Panc1 (cell line): ENCODE results near the gene PCMT1. TPM values are rescaled to one million over a fixed set of nuclear protein-coding genes. Genes with fewer than 3 reads are reported as not detected.
"Not testable (repeated sequence)": the region's sequence is repeated elsewhere in the genome, so short reads cannot be mapped to it uniquely, and the experiment has no call there.

Experiments used
- ATAC-seq: fragments of 200-7000 bp; cut with Tn5 transposase; 2 replicates; pipeline ENCODE4 v1.9.1; 2020; ENCODE audit warnings: mild to moderate bottlenecking, moderate library complexity
- BruUV-seq: library from RNA; stranded (reverse); fragments of 400-500 nt; replicated peaks from 2 replicates; lab custom pipeline; 2021; lab: Mats Ljungman, UMichigan
- CTCF ChIA-PET: fragments of 300-600 bp; sonication (Branson Sonifier 250); formaldehyde crosslinking; loops from one replicate; lab custom pipeline; 2022; ENCODE audit warnings: antibody characterized with exemption; lab: Charles Lee
- POLR2A ChIA-PET: fragments of 300-600 bp; sonication (Branson Sonifier 250); formaldehyde crosslinking; loops from one replicate; lab custom pipeline; 2022; ENCODE audit warnings: antibody characterized with exemption; lab: Charles Lee
- DNase-seq: peaks from one replicate; pipeline ENCODE4 v3.0.0-alpha.2; 2010; ENCODE audit warnings: low read depth, low spot score
- H3K27ac ChIP-seq: 2 replicates; pipeline ENCODE4 v1.5.1; 2011; ENCODE audit warnings: mild to moderate bottlenecking, low read length, inconsistent platforms
- H3K27me3 ChIP-seq: fragments of 200-500 bp; sonication (Bioruptor generic); 2 replicates; pipeline ENCODE4 v1.6.0; 2014; ENCODE audit warnings: low read length, inconsistent platforms; ENCODE audit not compliant: control insufficient read depth, insufficient read depth
- H3K36me3 ChIP-seq: fragments of 200-500 bp; sonication (Bioruptor generic); 2 replicates; pipeline ENCODE4 v1.5.1; 2014; ENCODE audit warnings: inconsistent platforms, mild to moderate bottlenecking, low read length, moderate library complexity; ENCODE audit not compliant: control insufficient read depth, insufficient read depth
- H3K4me1 ChIP-seq: 2 replicates; pipeline ENCODE4 v1.5.1; 2011; ENCODE audit warnings: inconsistent platforms, mild to moderate bottlenecking, low read length, moderate library complexity; ENCODE audit not compliant: control insufficient read depth, insufficient read depth
- H3K4me3 ChIP-seq, 2 experiments: 2 replicates each; pipeline ENCODE4 v1.5.1; 2011 to 2012; ENCODE audit warnings: low read depth in 2 of 2, low read length in 2 of 2, mild to moderate bottlenecking in 2 of 2, inconsistent platforms in 1 of 2, moderate library complexity in 1 of 2
- H3K9me3 ChIP-seq: fragments of 200-500 bp; sonication (Bioruptor generic); 2 replicates; pipeline ENCODE4 v1.5.1; 2014; ENCODE audit warnings: low read depth, mild to moderate bottlenecking, inconsistent platforms, low read length, moderate library complexity; ENCODE audit not compliant: control insufficient read depth, insufficient read depth
- POLR2AphosphoS5 ChIP-seq: IDR thresholded peaks from 2 replicates; pipeline ENCODE4 v1.6.1; 2012; ENCODE audit warnings: mild to moderate bottlenecking, low read depth, low read length, moderate library complexity
- SIN3A ChIP-seq: IDR thresholded peaks from 2 replicates; pipeline ENCODE4 v1.6.1; 2012; ENCODE audit warnings: low read depth, mild to moderate bottlenecking, low read length, moderate library complexity, borderline replicate concordance; ENCODE audit not compliant: insufficient read depth
- TCF7L2 ChIP-seq: IDR thresholded peaks from 2 replicates; pipeline ENCODE4 v1.6.1; 2011; ENCODE audit warnings: mild to moderate bottlenecking, low read depth, low read length, inconsistent platforms
- in situ Hi-C: cut with HindIII; loops from 2 replicates; pipeline ENCODE4 v1.10.0; 2016; ENCODE audit warnings: low sequenced_read_pairs, low pct_unique_long_range_greater_than_20kb
- intact Hi-C: fragments of 100-400 bp; cut with micrococcal nuclease; formaldehyde crosslinking; loops from one replicate; pipeline ENCODE4 v1.10.0; 2022; ENCODE audit not compliant: unreplicated experiment
- total RNA-seq: library from RNA; stranded (reverse); gene quantifications from one replicate; pipeline ENCODE4 v1.2.1, GENCODE V29; 2021; ENCODE audit not compliant: unreplicated experiment
- TF ChIP-seq, protein P1 (sequence below): fragments of 450-650 bp; IDR thresholded peaks from 2 replicates; pipeline ENCODE4 v1.5.1; 2017; ENCODE audit warnings: mild to moderate bottlenecking
- TF ChIP-seq, protein P2 (sequence below), 2 experiments: IDR thresholded peaks; 2 replicates each; pipeline ENCODE4 v1.6.1; 2011 to 2012; ENCODE audit warnings: low read depth in 2 of 2, control low read depth in 1 of 2, low read length in 1 of 2, mild to moderate bottlenecking in 1 of 2, moderate library complexity in 1 of 2; ENCODE audit not compliant: insufficient read depth in 1 of 2

Gene PCMT1
- total RNA-seq, 1 experiment from 2014 or later = 118 TPM

DNA sequence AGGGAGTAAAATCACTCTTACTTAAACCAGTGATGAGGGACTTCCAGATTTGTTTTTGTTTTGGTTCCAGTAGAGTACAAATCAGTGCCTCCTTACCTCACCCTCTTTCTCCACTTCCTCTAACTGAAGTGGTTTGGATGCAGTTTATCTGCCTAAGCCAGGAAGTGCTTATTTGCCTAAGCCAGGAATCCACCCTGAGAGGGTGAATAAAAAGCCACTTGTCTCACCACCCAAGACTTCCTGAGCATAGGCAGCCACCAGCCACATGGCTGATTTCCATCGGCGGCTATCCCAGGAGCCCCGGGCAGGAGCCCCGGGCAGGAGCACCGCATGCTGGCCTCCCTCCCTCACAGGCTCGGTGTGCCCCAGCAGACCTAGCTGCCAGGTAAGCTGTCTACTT is 102.6 kb downstream of the PCMT1 start:
- H3K27me3 ChIP-seq = no peaks in the 10 kb centered on the region
- no peaks in the 10 kb centered on the region for H3K9me3 ChIP-seq
- H3K27ac ChIP-seq = peak overlapping the region; percentile 91
- peaks cover 64% of the 10 kb centered on the region for H3K4me1 ChIP-seq
- peak overlapping the region in 1 of 2 experiments; percentile 23; a peak in 2 of 4 replicates for H3K4me3 ChIP-seq
- TF ChIP-seq, protein P1, sequence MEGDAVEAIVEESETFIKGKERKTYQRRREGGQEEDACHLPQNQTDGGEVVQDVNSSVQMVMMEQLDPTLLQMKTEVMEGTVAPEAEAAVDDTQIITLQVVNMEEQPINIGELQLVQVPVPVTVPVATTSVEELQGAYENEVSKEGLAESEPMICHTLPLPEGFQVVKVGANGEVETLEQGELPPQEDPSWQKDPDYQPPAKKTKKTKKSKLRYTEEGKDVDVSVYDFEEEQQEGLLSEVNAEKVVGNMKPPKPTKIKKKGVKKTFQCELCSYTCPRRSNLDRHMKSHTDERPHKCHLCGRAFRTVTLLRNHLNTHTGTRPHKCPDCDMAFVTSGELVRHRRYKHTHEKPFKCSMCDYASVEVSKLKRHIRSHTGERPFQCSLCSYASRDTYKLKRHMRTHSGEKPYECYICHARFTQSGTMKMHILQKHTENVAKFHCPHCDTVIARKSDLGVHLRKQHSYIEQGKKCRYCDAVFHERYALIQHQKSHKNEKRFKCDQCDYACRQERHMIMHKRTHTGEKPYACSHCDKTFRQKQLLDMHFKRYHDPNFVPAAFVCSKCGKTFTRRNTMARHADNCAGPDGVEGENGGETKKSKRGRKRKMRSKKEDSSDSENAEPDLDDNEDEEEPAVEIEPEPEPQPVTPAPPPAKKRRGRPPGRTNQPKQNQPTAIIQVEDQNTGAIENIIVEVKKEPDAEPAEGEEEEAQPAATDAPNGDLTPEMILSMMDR = no peak
- TF ChIP-seq, protein P2, sequence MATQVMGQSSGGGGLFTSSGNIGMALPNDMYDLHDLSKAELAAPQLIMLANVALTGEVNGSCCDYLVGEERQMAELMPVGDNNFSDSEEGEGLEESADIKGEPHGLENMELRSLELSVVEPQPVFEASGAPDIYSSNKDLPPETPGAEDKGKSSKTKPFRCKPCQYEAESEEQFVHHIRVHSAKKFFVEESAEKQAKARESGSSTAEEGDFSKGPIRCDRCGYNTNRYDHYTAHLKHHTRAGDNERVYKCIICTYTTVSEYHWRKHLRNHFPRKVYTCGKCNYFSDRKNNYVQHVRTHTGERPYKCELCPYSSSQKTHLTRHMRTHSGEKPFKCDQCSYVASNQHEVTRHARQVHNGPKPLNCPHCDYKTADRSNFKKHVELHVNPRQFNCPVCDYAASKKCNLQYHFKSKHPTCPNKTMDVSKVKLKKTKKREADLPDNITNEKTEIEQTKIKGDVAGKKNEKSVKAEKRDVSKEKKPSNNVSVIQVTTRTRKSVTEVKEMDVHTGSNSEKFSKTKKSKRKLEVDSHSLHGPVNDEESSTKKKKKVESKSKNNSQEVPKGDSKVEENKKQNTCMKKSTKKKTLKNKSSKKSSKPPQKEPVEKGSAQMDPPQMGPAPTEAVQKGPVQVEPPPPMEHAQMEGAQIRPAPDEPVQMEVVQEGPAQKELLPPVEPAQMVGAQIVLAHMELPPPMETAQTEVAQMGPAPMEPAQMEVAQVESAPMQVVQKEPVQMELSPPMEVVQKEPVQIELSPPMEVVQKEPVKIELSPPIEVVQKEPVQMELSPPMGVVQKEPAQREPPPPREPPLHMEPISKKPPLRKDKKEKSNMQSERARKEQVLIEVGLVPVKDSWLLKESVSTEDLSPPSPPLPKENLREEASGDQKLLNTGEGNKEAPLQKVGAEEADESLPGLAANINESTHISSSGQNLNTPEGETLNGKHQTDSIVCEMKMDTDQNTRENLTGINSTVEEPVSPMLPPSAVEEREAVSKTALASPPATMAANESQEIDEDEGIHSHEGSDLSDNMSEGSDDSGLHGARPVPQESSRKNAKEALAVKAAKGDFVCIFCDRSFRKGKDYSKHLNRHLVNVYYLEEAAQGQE (IDR thresholded peaks at IDR 0.05; ENCODE audit: insufficient read depth in 1 of 2, low read depth in 2 of 2, low read length in 1 of 2) = no peak
- no peak for TF ChIP-seq SIN3A
- TF ChIP-seq TCF7L2 = no peak
- TF ChIP-seq POLR2AphosphoS5 = no peak; the same call in 1 of the 2 replicates
- no TSS peak for BruUV-seq
- no peak for DNase-seq
- CTCF ChIA-PET = no interaction called here
- ATAC-seq = peak; percentile 1; the same call in 1 of the 2 replicates
- intact Hi-C loops = no loop called here
- in situ Hi-C loops = no loop called here
- POLR2A ChIA-PET = no interaction called here
- H3K36me3 ChIP-seq = peaks cover 7% of the 10 kb centered on the region

DNA sequence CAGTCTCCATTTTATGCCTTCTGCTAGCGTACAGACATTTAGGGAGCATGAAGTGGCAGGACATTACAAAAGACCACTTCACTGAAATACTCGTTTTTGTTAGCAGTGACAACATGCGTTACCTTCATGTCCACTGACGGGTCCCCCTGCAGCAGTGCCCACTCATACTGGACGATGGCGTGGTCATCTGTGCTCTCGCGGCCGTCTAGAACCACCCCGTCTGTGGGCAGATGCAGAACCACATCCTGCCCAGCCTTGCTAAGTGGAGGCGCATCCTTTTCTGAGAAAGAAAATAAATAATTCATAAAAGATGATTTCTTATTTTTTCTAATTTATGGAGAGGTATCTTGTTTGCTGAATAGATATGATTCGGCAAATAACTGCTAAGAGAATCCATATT is 103.3 kb downstream of the PCMT1 start:
- no TSS peak for BruUV-seq
- POLR2A ChIA-PET = no interaction called here

DNA sequence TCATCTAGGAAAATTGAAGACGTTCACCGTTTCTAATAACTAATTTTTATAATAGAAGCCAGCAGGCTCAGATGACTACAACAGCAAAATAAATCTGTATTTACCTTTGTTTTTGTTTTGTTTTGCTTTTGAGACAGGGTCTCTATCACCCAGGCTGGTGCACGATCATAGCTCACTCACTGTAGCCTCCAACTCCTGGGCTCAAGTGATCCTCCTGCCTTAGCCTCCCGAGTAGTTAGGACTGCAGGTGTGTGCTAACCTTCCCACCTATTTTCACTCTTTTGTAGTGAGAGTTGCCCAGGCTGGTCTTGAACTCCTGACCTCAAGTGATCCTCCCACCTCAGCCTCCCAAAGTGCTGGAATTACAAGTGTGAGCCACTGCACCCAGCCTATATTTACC is 104.5 kb downstream of the PCMT1 start:
- H3K27me3 ChIP-seq, H3K9me3 ChIP-seq, DNase-seq, in situ Hi-C loops, ATAC-seq, BruUV-seq, H3K36me3 ChIP-seq, intact Hi-C loops, CTCF ChIA-PET, POLR2A ChIA-PET: not testable (repeated sequence)
- H3K4me1 ChIP-seq = peaks cover 70% of the 10 kb centered on the region
- H3K4me3 ChIP-seq = peak overlapping the region in 1 of 2 experiments; percentile 4; a peak in 2 of 4 replicates
- peak overlapping the region; percentile 91 for H3K27ac ChIP-seq

More for the DNA sequence above, 103.3 kb downstream of the PCMT1 start:
- peak overlapping the region in 1 of 2 experiments; percentile 23; a peak in 1 of 4 replicates for H3K4me3 ChIP-seq
- in situ Hi-C loops (no loop called here), intact Hi-C loops (no loop called here)
- peak overlapping the region; percentile 91 for H3K27ac ChIP-seq
- H3K9me3 ChIP-seq = no peaks in the 10 kb centered on the region
- H3K36me3 ChIP-seq = peaks cover 7% of the 10 kb centered on the region
- peaks cover 64% of the 10 kb centered on the region for H3K4me1 ChIP-seq
- no peaks in the 10 kb centered on the region for H3K27me3 ChIP-seq
- CTCF ChIA-PET = no interaction called here
- TF ChIP-seq, protein P1 = no peak
- no peak for TF ChIP-seq SIN3A
- no peak for TF ChIP-seq TCF7L2
- TF ChIP-seq, protein P2 (IDR thresholded peaks at IDR 0.05; ENCODE audit: insufficient read depth in 1 of 2, low read depth in 2 of 2, low read length in 1 of 2) = no peak
- TF ChIP-seq POLR2AphosphoS5 = no peak
- DNase-seq = no peak
- ATAC-seq = no peak
